Limb (tissue), 2 donors: ENCODE data around the gene NGLY1.
A peak's percentile ranks its signal among the peaks of the same experiment; 100 is the strongest.

Experiments
- DNase-seq, 2 donors: peaks; one replicate each; pipeline ENCODE4 v3.0.0-alpha.2; 2016; ENCODE audit errors: extremely low spot score in 2 of 2

Gene NGLY1

GRCh38 chr3:25708036-25708435 lies 75.2 kb downstream of the NGLY1 start:
- no peak for DNase-seq

GRCh38 chr3:25707268-25707926 lies 75.8 kb downstream of the NGLY1 start:
- no peak for DNase-seq

DNA sequence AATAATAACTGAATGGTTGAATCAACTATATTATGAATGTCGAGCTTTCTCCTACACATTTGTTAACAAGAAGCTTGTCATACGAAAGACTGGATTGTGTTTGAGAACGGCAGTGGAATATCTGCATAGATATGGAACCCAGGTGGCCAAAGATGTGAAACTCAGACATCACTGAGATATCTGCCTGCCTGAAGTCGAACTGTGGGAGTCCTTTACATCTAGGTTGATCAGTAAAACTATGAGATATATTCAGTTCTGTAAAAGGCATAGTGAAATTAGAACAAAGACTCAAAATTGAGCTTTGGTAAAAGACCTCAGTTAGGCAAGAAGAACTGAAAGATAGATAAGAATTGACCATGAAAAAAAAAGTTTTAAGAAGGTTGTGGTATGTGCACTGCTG lies 77.0 kb downstream of the NGLY1 start:
- no peak for DNase-seq

DNA sequence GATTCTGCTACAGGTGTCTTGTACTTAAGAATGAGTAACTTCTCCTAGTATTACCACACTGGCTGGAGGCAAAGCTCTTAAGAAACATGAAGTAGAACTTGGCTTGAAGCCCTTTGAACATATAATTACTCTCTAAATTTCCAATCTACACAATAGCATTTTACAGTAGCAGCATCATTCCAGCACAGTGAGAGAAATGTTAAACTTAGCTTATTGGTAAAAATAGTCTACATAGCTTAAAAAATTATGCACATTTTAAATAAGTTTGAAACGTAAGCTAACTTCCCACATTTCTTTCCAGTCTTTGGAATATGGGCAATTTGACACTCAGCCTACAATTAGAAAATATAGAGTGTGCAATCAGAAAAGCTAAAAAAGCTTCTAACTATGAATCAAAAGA lies 85.7 kb downstream of the NGLY1 start:
- no peak for DNase-seq

DNA sequence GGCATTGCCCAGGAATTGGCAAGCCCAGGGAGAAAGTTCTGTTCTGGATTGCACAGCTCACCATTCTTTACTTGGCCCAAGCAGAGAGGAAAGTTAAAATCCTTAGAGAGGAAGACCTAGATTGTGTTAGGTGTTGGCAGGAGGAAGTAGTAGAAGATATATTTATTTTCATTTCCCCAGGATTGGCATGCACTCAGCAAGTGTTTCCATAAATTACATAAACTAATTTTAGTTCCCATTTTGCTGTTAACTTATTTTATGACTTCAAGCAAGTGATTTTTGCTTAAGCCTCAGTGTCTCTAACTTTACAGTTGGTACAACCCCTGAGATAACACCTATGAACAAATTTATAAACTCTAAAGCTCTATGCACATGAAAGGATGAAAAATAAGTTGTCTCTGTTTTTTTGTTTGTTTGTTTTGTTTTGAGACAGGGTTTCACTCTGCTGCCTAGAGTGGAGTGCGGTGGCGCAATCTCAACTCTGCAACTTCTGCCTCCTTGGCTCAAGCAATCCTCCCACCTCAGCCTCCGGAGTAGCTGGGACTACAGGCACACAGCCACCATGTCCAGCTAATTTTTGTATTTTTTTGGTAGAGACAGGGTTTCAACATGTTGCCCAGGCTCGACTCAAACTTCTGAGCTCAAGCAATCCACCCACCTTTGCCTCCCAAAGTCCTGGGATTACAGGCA lies 87.4 kb downstream of the NGLY1 start:
- no peak for DNase-seq

DNA sequence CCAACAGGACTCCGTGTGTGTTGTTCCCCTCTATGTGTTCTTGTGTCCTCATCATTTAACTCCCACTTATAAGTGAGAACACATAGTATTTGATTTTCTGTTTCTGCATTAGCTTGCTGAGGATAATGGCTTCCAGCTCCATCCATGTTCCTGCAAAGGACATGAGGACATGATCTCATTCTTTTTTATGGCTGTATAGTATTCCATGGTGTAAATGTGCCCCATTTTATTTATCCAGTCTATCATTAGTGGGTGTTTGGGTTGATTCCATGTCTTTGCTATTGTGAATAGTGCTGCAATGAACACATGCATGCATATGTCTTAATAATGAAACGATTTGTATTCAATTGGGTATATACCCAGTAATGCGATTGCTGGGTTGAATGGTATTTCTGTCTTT lies 90.0 kb downstream of the NGLY1 start:
- DNase-seq = no peak

DNA sequence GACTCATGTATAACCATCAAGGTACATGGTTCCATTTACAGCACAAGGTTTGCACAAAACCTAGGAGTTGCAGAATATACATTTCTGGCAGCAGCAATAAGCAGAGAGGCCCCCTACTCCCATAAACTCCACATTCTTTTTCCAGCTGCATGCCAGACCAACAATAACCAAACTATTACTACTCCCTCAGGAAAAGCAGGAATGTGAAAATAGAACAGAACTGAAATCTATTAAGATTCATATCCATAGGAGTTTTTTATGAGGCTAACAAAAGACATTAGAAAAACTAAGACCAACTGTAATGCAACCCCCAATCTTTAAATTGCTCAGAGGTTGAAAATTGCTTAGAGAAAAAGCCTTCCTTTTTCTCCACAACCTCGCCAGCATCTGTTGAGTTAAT lies 90.9 kb downstream of the NGLY1 start:
- DNase-seq = peak in 1 of 2 donors; percentile 79

DNA sequence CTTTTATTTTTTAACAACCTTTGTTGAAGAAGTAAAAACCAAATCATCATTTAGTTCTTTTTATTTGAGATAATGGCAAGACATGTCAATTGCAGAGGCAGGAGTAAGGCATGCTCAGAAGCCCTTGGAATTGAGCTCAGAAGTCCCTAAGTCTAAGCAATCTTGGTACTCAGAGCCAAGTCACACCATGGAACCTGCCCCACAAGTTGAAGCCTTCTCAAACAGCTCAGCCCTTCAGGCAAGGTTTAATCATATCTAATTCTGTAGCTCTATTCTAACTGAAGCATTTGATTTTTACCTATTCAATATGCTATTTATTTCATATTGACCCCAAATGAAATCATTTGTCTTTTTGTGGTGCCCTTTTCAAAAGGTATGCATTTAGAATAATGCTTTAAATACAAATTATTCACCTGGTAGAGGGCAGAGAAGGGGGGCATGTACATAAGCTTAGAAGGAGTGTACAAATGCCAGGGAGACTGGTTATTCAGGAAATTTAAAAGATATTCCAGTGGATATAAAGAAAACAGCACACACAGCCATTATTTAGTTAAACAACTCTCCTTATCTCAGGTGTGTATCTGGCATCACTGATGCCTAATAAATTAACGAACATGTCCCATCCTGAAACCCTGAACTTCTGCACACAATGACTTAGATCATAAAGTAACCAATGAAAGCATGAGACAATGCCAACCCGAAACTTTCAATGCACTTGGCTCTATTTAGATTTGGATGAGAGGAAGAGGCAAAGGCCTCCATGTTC lies 92.3 kb downstream of the NGLY1 start:
- no peak for DNase-seq

DNA sequence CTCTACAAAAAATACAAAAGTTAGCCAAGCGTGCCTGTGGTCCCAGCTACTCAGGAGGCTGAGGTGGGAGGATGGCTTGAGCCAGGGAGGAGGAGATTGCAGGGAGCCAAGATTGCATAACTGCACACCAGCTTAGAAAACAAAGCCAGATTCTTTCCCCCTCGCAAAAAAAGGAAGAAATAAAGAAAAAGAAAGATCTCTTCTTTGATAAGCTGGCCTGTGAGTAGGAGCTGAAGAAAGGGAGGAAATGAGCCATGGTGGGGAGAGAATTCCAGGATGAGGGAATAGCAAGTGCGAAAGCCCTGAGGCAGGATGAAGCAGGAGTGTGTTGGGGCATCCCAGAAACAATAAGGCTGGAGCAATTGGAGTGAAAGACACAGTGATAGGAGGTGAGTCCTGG lies 94.0 kb downstream of the NGLY1 start:
- DNase-seq = no peak

- no peak for DNase-seq
Measured at GRCh38 chr3:25687742-25688141, 95.5 kb downstream of the NGLY1 start.

DNA sequence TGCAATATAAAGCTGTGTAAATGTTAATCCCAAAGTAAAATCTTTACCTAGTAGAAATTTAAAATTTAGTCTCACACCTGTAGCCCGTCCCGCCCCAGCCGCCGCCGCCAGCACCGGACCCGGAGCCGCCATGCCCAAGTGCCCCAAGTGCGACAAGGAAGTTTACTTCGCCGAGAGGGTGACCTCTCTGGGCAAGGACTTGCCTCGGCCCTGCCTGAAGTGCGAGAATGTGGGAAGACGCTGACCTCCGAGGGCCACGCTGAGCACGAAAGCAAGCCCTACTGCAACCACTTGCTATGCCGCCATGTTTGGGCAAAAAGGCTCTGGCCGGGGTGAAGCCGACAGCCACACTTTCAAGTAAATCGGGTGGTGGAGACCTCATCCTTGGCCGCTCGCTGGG lies 96.5 kb downstream of the NGLY1 start:
- no peak for DNase-seq

GRCh38 chr3:25683882-25684281 lies 99.4 kb downstream of the NGLY1 start:
- DNase-seq = no peak

- no peak for DNase-seq
Measured at GRCh38 chr3:25683410-25683809, 99.8 kb downstream of the NGLY1 start.

- no peak for DNase-seq
Measured at GRCh38 chr3:25679642-25680302, 103.5 kb downstream of the NGLY1 start.

GRCh38 chr3:25679166-25679565 lies 104.1 kb downstream of the NGLY1 start:
- no peak for DNase-seq

GRCh38 chr3:25678581-25678980 lies 104.7 kb downstream of the NGLY1 start:
- no peak for DNase-seq

GRCh38 chr3:25677121-25677520 lies 106.1 kb downstream of the NGLY1 start:
- no peak for DNase-seq

DNA sequence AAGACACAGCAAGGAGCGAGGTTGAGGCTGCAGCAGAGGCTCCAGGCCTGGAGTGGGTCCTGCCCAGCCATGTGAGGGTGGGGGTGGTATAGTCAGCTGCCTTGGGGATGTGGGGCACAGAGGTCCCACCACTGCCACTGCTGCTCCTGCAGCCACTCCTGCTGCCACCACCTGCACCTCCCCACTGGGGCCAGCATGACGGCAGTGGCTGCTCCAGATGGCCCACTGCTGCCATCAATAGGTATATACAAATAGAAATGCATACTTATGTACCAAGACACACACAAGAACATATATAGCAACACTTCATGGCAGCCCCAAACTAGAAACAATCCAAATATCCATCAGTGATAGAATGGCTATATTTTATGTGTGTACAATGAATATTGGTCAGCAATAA lies 108.6 kb downstream of the NGLY1 start:
- DNase-seq = no peak

DNA sequence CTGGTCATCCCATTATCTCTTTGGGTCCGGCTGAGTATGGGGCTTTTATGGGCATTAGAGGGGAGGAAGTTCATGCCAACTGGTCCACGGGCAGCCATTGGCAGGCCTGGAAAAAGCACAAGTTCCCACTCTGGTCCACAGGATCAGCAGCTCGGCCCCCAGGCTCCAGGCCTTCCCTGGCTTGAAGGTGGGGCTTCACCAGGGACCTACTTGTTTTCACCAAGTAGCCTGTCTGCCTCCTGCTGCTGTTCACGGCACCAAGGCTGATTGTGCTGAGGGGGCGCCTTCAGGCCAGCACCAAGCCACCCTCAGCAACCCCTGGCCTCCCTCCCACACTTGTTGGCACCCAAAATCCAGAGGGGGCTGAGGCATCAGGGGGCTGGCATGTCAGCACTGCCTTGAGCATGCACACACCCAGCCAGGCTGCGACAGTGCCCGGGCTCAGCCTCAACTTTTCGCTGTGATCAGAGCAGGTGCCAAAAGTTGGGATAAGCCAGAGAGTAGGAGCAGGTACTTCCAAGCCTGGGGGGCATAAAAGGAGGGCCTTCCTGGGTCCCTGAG lies 109.4 kb downstream of the NGLY1 start:
- DNase-seq = no peak
